ENCODE data around the gene GPR6. TPM values are rescaled to one million over a fixed set of nuclear protein-coding genes. Genes with fewer than 3 reads are reported as not detected.

Gene GPR6
- total and polyA plus RNA-seq, 2 experiments from 2014 or later: not detected

GRCh38 chr6:110017306-110017705, 39.2 kb downstream of the GPR6 start:
- 90% methylated on average over 6 of the region's 6 CpGs for WGBS (ENCODE audit: low lambda C conversion rate, missing lambda C conversion rate)
- no peaks in the 10 kb centered on the region for H4K20me1 ChIP-seq (ENCODE audit: insufficient read depth, poor library complexity, severe bottlenecking)
- no peak for DNase-seq (ENCODE audit: low spot score)
- H3K4me2 ChIP-seq: no peak overlapping the region
- no peaks in the 10 kb centered on the region for H3K27me3 ChIP-seq
- H3K4me3 ChIP-seq: no peak overlapping the region
- no peak overlapping the region for H2AFZ ChIP-seq
- H3K79me2 ChIP-seq: no peaks in the 10 kb centered on the region
- TF ChIP-seq EZH2 (IDR thresholded peaks at IDR 0.05; ENCODE audit: borderline replicate concordance) (no peak), EZH2phosphoT487 (IDR thresholded peaks at IDR 0.05; ENCODE audit: low read depth, severe bottlenecking, unreplicated experiment) (no peak), CTCF (IDR thresholded peaks at IDR 0.05; ENCODE audit: poor library complexity) (no peak)
- H3K4me1 ChIP-seq (ENCODE audit: insufficient read depth): no peaks in the 10 kb centered on the region
- no peaks in the 10 kb centered on the region for H3K9me2 ChIP-seq (replicated peaks; ENCODE audit: insufficient read depth)
- no peaks in the 10 kb centered on the region for H3K36me3 ChIP-seq (replicated peaks; ENCODE audit: insufficient read depth, low read depth)
- no peak overlapping the region for H3K27ac ChIP-seq
- no peaks in the 10 kb centered on the region for H3K9me3 ChIP-seq (ENCODE audit: low read depth)

GRCh38 chr6:110017946-110018345, 39.8 kb downstream of the GPR6 start:
- H3K27ac ChIP-seq: no peak overlapping the region
- H3K9me2 ChIP-seq (replicated peaks; ENCODE audit: insufficient read depth): no peaks in the 10 kb centered on the region
- no peak for TF ChIP-seq EZH2 (IDR thresholded peaks at IDR 0.05; ENCODE audit: borderline replicate concordance)
- TF ChIP-seq EZH2phosphoT487 (IDR thresholded peaks at IDR 0.05; ENCODE audit: low read depth, severe bottlenecking, unreplicated experiment): no peak
- TF ChIP-seq CTCF (IDR thresholded peaks at IDR 0.05; ENCODE audit: poor library complexity): no peak
- no peaks in the 10 kb centered on the region for H4K20me1 ChIP-seq (ENCODE audit: insufficient read depth, poor library complexity, severe bottlenecking)
- H3K4me3 ChIP-seq: no peak overlapping the region
- H3K79me2 ChIP-seq: no peaks in the 10 kb centered on the region
- H3K4me2 ChIP-seq: no peak overlapping the region
- WGBS (ENCODE audit: low lambda C conversion rate, missing lambda C conversion rate): 80% methylated on average over 7 of the region's 7 CpGs
- no peak for DNase-seq (ENCODE audit: low spot score)
- no peaks in the 10 kb centered on the region for H3K4me1 ChIP-seq (ENCODE audit: insufficient read depth)
- no peaks in the 10 kb centered on the region for H3K9me3 ChIP-seq (ENCODE audit: low read depth)
- no peak overlapping the region for H2AFZ ChIP-seq
- H3K27me3 ChIP-seq: no peaks in the 10 kb centered on the region
- H3K36me3 ChIP-seq (replicated peaks; ENCODE audit: insufficient read depth, low read depth): no peaks in the 10 kb centered on the region

DNA sequence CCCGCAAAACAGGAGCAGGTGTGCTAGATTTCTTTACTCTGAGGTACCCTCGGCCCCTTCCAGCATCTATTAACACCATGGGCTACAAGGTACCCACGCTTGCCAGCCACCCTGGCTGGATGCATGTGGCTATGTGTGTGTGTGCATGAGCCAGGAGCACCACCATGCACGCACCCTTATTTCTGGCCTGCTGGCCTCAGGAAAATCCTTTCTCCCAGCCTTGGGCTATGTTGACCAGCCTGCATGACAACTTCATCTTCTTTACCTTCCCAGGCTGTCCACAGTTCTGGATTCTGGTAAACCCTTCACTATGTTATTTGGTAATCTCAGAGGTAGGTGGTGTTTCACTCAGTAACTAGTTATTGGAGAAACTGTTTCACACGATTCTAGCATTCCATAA, 40.4 kb downstream of the GPR6 start:
- Histone ChIP-seq H3K36me3 (replicated peaks; ENCODE audit: insufficient read depth, low read depth) (no peaks in the 10 kb centered on the region), H4K20me1 (ENCODE audit: insufficient read depth, poor library complexity, severe bottlenecking) (no peaks in the 10 kb centered on the region), H2AFZ (no peak overlapping the region), H3K27ac (no peak overlapping the region), H3K79me2 (no peaks in the 10 kb centered on the region), H3K9me3 (ENCODE audit: low read depth) (no peaks in the 10 kb centered on the region), H3K4me1 (ENCODE audit: insufficient read depth) (no peaks in the 10 kb centered on the region), H3K9me2 (replicated peaks; ENCODE audit: insufficient read depth) (no peaks in the 10 kb centered on the region), H3K4me2 (no peak overlapping the region), H3K4me3 (no peak overlapping the region), H3K27me3 (no peaks in the 10 kb centered on the region)
- DNase-seq (ENCODE audit: low spot score): no peak
- TF ChIP-seq EZH2 (IDR thresholded peaks at IDR 0.05; ENCODE audit: borderline replicate concordance): no peak
- TF ChIP-seq EZH2phosphoT487 (IDR thresholded peaks at IDR 0.05; ENCODE audit: low read depth, severe bottlenecking, unreplicated experiment): no peak
- TF ChIP-seq CTCF (IDR thresholded peaks at IDR 0.05; ENCODE audit: poor library complexity): no peak
- 91% methylated on average over 5 of the region's 5 CpGs for WGBS (ENCODE audit: low lambda C conversion rate, missing lambda C conversion rate)

DNA sequence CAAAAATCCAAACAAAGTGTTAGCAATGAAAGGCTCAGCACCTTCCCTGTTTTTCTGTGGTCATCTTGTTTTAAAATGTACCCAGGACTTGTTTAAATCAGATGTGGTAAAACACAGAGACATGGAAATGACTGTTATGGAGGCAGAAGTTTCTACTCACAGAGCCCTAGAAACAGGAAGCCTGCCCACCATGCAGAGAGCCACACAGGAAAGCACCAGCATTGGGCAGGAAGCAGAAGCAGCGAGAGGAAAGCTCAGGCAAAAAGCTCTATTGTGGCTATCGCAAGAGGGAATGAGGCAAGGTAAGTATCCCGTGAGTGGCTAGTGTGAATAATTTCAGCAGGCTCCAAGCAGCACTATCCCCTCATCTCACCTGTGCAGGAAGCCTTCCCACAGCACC, 42.8 kb downstream of the GPR6 start:
- WGBS (ENCODE audit: low lambda C conversion rate, missing lambda C conversion rate): 83% methylated on average over 3 of the region's 3 CpGs
- no peaks in the 10 kb centered on the region for H4K20me1 ChIP-seq (ENCODE audit: insufficient read depth, poor library complexity, severe bottlenecking)
- no peak overlapping the region for H3K27ac ChIP-seq
- H3K79me2 ChIP-seq: no peaks in the 10 kb centered on the region
- H3K27me3 ChIP-seq: no peaks in the 10 kb centered on the region
- TF ChIP-seq EZH2 (IDR thresholded peaks at IDR 0.05; ENCODE audit: borderline replicate concordance): no peak
- no peak for TF ChIP-seq CTCF (IDR thresholded peaks at IDR 0.05; ENCODE audit: poor library complexity)
- no peak for TF ChIP-seq EZH2phosphoT487 (IDR thresholded peaks at IDR 0.05; ENCODE audit: low read depth, severe bottlenecking, unreplicated experiment)
- H3K36me3 ChIP-seq (replicated peaks; ENCODE audit: insufficient read depth, low read depth): no peaks in the 10 kb centered on the region
- H2AFZ ChIP-seq: no peak overlapping the region
- no peak overlapping the region for H3K4me2 ChIP-seq
- H3K9me2 ChIP-seq (replicated peaks; ENCODE audit: insufficient read depth): no peaks in the 10 kb centered on the region
- H3K4me3 ChIP-seq: no peak overlapping the region
- DNase-seq (ENCODE audit: low spot score): no peak
- no peaks in the 10 kb centered on the region for H3K9me3 ChIP-seq (ENCODE audit: low read depth)
- no peaks in the 10 kb centered on the region for H3K4me1 ChIP-seq (ENCODE audit: insufficient read depth)
